ENCODE data around the gene SMIM23.

The SMIM23 gene

GRCh38 chr5:171810227-171810626 is 24.6 kb downstream of the SMIM23 start:
- Mint-ChIP-seq H3K4me1 (ENCODE audit: low read depth in 2 of 2) (no peaks in the 10 kb centered on the region), H3K4me3 (no peak overlapping the region), H3K27me3 (peaks cover 31 to 66% of the 10 kb centered on the region in 2 donors), H3K9me3 (peaks cover 0 to 3% of the 10 kb centered on the region in 2 donors), H3K36me3 (ENCODE audit: insufficient read depth) (no peaks in the 10 kb centered on the region), H3K27ac (no peak overlapping the region)
- ATAC-seq (replicated peaks), result no peak
- no peak for DNase-seq

GRCh38 chr5:171813270-171813669 is 27.7 kb downstream of the SMIM23 start:
- no peaks in the 10 kb centered on the region for H3K36me3 Mint-ChIP-seq (ENCODE audit: insufficient read depth)
- no peak overlapping the region for H3K4me3 Mint-ChIP-seq
- H3K4me1 Mint-ChIP-seq (ENCODE audit: low read depth in 2 of 2), result no peaks in the 10 kb centered on the region
- H3K27me3 Mint-ChIP-seq, result peaks cover 15 to 52% of the 10 kb centered on the region in 2 donors
- ATAC-seq (replicated peaks), result no peak
- H3K9me3 Mint-ChIP-seq, result peaks cover 0 to 3% of the 10 kb centered on the region in 2 donors
- DNase-seq, result no peak
- H3K27ac Mint-ChIP-seq, result no peak overlapping the region

GRCh38 chr5:171813813-171814490 is 28.3 kb downstream of the SMIM23 start:
- ATAC-seq (replicated peaks) (no peak), DNase-seq (no peak)
- no peak overlapping the region for H3K27ac Mint-ChIP-seq
- H3K4me3 Mint-ChIP-seq, result no peak overlapping the region
- H3K27me3 Mint-ChIP-seq, result peaks cover 13 to 55% of the 10 kb centered on the region in 2 donors
- no peaks in the 10 kb centered on the region for H3K4me1 Mint-ChIP-seq (ENCODE audit: low read depth in 2 of 2)
- no peaks in the 10 kb centered on the region for H3K36me3 Mint-ChIP-seq (ENCODE audit: insufficient read depth)
- peaks cover 0 to 3% of the 10 kb centered on the region in 2 donors for H3K9me3 Mint-ChIP-seq

- Mint-ChIP-seq H3K27ac (no peak overlapping the region), H3K4me1 (ENCODE audit: low read depth in 2 of 2) (no peaks in the 10 kb centered on the region), H3K9me3 (no peaks in the 10 kb centered on the region), H3K4me3 (no peak overlapping the region), H3K27me3 (peaks cover 13 to 56% of the 10 kb centered on the region in 2 donors), H3K36me3 (ENCODE audit: insufficient read depth) (no peaks in the 10 kb centered on the region)
- DNase-seq (no peak), ATAC-seq (replicated peaks) (no peak)
Measured at GRCh38 chr5:171816666-171817065, 31.0 kb downstream of the SMIM23 start.

- ATAC-seq (replicated peaks) (no peak), DNase-seq (no peak)
- Mint-ChIP-seq H3K27me3 (peaks cover 18 to 41% of the 10 kb centered on the region in 2 donors), H3K4me3 (no peak overlapping the region), H3K9me3 (no peaks in the 10 kb centered on the region), H3K27ac (no peak overlapping the region), H3K36me3 (ENCODE audit: insufficient read depth) (no peaks in the 10 kb centered on the region), H3K4me1 (ENCODE audit: low read depth in 2 of 2) (no peaks in the 10 kb centered on the region)
Measured at GRCh38 chr5:171820561-171820960, 34.9 kb downstream of the SMIM23 start.

GRCh38 chr5:171821286-171821685 is 35.7 kb downstream of the SMIM23 start:
- ATAC-seq (replicated peaks), result no peak
- no peak for DNase-seq
- Mint-ChIP-seq H3K4me1 (ENCODE audit: low read depth in 2 of 2) (no peaks in the 10 kb centered on the region), H3K36me3 (ENCODE audit: insufficient read depth) (peaks cover 3% of the 10 kb centered on the region), H3K27me3 (peaks cover 23 to 49% of the 10 kb centered on the region in 2 donors), H3K4me3 (no peak overlapping the region), H3K27ac (no peak overlapping the region), H3K9me3 (no peaks in the 10 kb centered on the region)

- Mint-ChIP-seq H3K27me3 (peaks cover 12 to 40% of the 10 kb centered on the region in 2 donors), H3K4me1 (ENCODE audit: low read depth in 2 of 2) (no peaks in the 10 kb centered on the region), H3K27ac (no peak overlapping the region), H3K36me3 (ENCODE audit: insufficient read depth) (peaks cover 3% of the 10 kb centered on the region), H3K9me3 (no peaks in the 10 kb centered on the region), H3K4me3 (no peak overlapping the region)
- DNase-seq (no peak), ATAC-seq (replicated peaks) (no peak)
Measured at GRCh38 chr5:171823269-171823668, 37.7 kb downstream of the SMIM23 start.

- H3K27me3 Mint-ChIP-seq, result peaks cover 10 to 24% of the 10 kb centered on the region in 2 donors
- H3K4me1 Mint-ChIP-seq (ENCODE audit: low read depth in 2 of 2), result no peaks in the 10 kb centered on the region
- peaks cover 3% of the 10 kb centered on the region for H3K36me3 Mint-ChIP-seq (ENCODE audit: insufficient read depth)
- no peak overlapping the region for H3K4me3 Mint-ChIP-seq
- no peaks in the 10 kb centered on the region for H3K9me3 Mint-ChIP-seq
- ATAC-seq (replicated peaks) (no peak), DNase-seq (no peak)
- H3K27ac Mint-ChIP-seq, result no peak overlapping the region
Measured at GRCh38 chr5:171825051-171825450, 39.4 kb downstream of the SMIM23 start.

GRCh38 chr5:171826132-171826531 is 40.5 kb downstream of the SMIM23 start:
- ATAC-seq (replicated peaks) (no peak), DNase-seq (no peak)
- Mint-ChIP-seq H3K36me3 (ENCODE audit: insufficient read depth) (peaks cover 3% of the 10 kb centered on the region), H3K27me3 (peaks cover 10 to 24% of the 10 kb centered on the region in 2 donors), H3K4me3 (no peak overlapping the region), H3K27ac (no peak overlapping the region), H3K4me1 (ENCODE audit: low read depth in 2 of 2) (no peaks in the 10 kb centered on the region), H3K9me3 (no peaks in the 10 kb centered on the region)

GRCh38 chr5:171827162-171827561 is 41.5 kb downstream of the SMIM23 start:
- no peaks in the 10 kb centered on the region for H3K4me1 Mint-ChIP-seq (ENCODE audit: low read depth in 2 of 2)
- peaks cover 3% of the 10 kb centered on the region for H3K36me3 Mint-ChIP-seq (ENCODE audit: insufficient read depth)
- DNase-seq, result no peak
- ATAC-seq (replicated peaks), result no peak
- H3K27ac Mint-ChIP-seq, result no peak overlapping the region
- H3K27me3 Mint-ChIP-seq, result peaks cover 10 to 24% of the 10 kb centered on the region in 2 donors
- H3K4me3 Mint-ChIP-seq, result no peak overlapping the region
- H3K9me3 Mint-ChIP-seq, result no peaks in the 10 kb centered on the region

GRCh38 chr5:171830686-171831085 is 45.1 kb downstream of the SMIM23 start:
- Mint-ChIP-seq H3K4me1 (ENCODE audit: low read depth in 2 of 2) (no peaks in the 10 kb centered on the region), H3K36me3 (ENCODE audit: insufficient read depth) (peaks cover 3% of the 10 kb centered on the region), H3K27ac (no peak overlapping the region), H3K27me3 (peaks cover 4 to 11% of the 10 kb centered on the region in 2 donors), H3K4me3 (no peak overlapping the region), H3K9me3 (no peaks in the 10 kb centered on the region)
- ATAC-seq (replicated peaks) (no peak), DNase-seq (no peak)

- Mint-ChIP-seq H3K27ac (no peak overlapping the region), H3K9me3 (no peaks in the 10 kb centered on the region), H3K27me3 (no peaks in the 10 kb centered on the region), H3K4me1 (ENCODE audit: low read depth in 2 of 2) (no peaks in the 10 kb centered on the region), H3K36me3 (ENCODE audit: insufficient read depth) (no peaks in the 10 kb centered on the region), H3K4me3 (no peak overlapping the region)
- no peak for DNase-seq
- ATAC-seq (replicated peaks), result no peak
Measured at GRCh38 chr5:171832775-171833174, 47.2 kb downstream of the SMIM23 start.

- H3K9me3 Mint-ChIP-seq, result no peaks in the 10 kb centered on the region
- H3K4me1 Mint-ChIP-seq (ENCODE audit: low read depth in 2 of 2), result peaks cover 0 to 2% of the 10 kb centered on the region in 2 donors
- H3K4me3 Mint-ChIP-seq, result no peak overlapping the region
- no peaks in the 10 kb centered on the region for H3K27me3 Mint-ChIP-seq
- H3K27ac Mint-ChIP-seq, result no peak overlapping the region
- ATAC-seq (replicated peaks) (no peak), DNase-seq (no peak)
- H3K36me3 Mint-ChIP-seq (ENCODE audit: insufficient read depth), result no peaks in the 10 kb centered on the region
Measured at GRCh38 chr5:171834461-171834860, 48.8 kb downstream of the SMIM23 start.

GRCh38 chr5:171835066-171835465 is 49.4 kb downstream of the SMIM23 start:
- no peak overlapping the region for H3K27ac Mint-ChIP-seq
- no peaks in the 10 kb centered on the region for H3K9me3 Mint-ChIP-seq
- no peaks in the 10 kb centered on the region for H3K27me3 Mint-ChIP-seq
- no peak for ATAC-seq (replicated peaks)
- peaks cover 0 to 2% of the 10 kb centered on the region in 2 donors for H3K4me1 Mint-ChIP-seq (ENCODE audit: low read depth in 2 of 2)
- no peak overlapping the region for H3K4me3 Mint-ChIP-seq
- no peaks in the 10 kb centered on the region for H3K36me3 Mint-ChIP-seq (ENCODE audit: insufficient read depth)
- no peak for DNase-seq

All from effector memory CD8-positive, alpha-beta T cell (primary cell).